Epithelial cell of esophagus (primary cell): ENCODE measurements around the gene RALGAPA2.
A peak's percentile ranks its signal among the peaks of the same experiment; 100 is the strongest.

Experiments used
- DNase-seq: peaks from one replicate; pipeline ENCODE4 v3.0.0; 2010; ENCODE audit warnings: low read depth
- H3K4me3 ChIP-seq: 2 replicates; pipeline ENCODE4 v1.5.1; 2011; ENCODE audit warnings: mild to moderate bottlenecking, low read length, control low read depth
- CTCF ChIP-seq: IDR thresholded peaks from 2 replicates; pipeline ENCODE4 v1.5.1; 2011; ENCODE audit warnings: low read depth, mild to moderate bottlenecking, low read length, control low read depth, inconsistent platforms; ENCODE audit not compliant: insufficient read depth; ENCODE audit errors: missing control alignments

RALGAPA2 gene

GRCh38 chr20:20528861-20529260, 183.6 kb downstream of the RALGAPA2 start:
- DNase-seq: no peak
- no peak for TF ChIP-seq CTCF
- H3K4me3 ChIP-seq: no peak overlapping the region

DNA sequence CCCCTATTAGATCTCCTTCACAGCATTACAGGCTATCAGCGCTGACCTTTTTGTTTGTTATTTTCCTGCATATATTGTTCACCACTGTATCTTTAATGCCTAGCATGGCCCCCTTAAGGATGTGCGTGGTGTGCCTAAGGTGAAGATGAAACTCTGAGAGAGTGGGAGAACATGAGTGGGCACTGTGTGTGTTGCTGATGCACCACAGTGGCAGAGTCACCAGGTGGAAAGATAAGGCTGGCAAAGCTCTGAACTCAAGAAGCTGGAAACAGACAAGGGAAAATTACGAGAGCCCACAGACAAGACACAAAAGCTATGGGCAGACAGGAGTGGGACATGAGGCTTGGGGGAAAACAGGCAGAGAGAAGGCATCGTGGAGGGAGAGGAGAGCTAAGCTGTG, 184.8 kb downstream of the RALGAPA2 start:
- TF ChIP-seq CTCF: no peak
- no peak for DNase-seq
- H3K4me3 ChIP-seq: no peak overlapping the region

- no peak for DNase-seq
- TF ChIP-seq CTCF: no peak
- H3K4me3 ChIP-seq: no peak overlapping the region
Measured at GRCh38 chr20:20525756-20526155, 186.7 kb downstream of the RALGAPA2 start.

- DNase-seq: no peak
- H3K4me3 ChIP-seq: no peak overlapping the region
- no peak for TF ChIP-seq CTCF
Measured at GRCh38 chr20:20525214-20525613, 187.2 kb downstream of the RALGAPA2 start.

DNA sequence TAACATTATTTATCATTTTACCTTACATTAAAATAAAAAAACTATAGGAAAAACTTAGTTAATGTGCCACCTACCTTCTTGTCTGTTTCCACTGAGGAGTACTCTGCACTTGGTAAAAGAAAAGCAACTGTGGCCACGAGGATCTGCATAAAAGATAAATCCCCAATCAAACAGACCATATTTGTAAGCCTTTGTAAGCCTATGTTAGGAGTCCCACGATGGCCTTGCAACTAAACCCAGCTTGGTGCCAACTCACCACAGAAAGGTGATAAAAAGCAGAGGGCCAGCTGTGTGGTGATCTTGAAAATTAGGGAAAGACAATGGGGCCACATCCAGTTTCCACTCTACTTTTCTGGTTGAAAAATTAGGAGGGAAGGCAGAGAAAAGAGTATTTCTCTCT, 187.7 kb downstream of the RALGAPA2 start:
- no peak for TF ChIP-seq CTCF
- H3K4me3 ChIP-seq: no peak overlapping the region
- DNase-seq: no peak

- DNase-seq: no peak
- TF ChIP-seq CTCF: no peak
- H3K4me3 ChIP-seq: no peak overlapping the region
Measured at GRCh38 chr20:20521736-20522135, 190.7 kb downstream of the RALGAPA2 start.

DNA sequence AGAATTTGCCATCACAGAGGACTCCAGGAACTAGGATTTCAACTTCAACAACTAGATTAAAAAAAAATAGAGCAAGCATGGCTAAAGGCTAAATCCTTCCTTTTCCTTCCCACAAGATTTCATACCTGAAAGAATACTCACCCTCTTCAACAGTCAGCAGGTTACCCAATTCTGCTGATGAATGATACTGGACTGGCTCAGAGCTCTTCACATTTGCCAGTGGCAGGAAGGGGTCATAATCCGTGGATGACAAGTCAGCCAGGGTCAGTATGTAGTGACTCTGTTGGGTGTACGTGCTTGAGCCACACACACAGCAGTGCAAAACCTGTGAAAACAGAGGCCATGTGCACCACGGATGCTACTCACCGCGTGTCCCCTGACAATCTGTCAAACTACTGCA, 191.7 kb downstream of the RALGAPA2 start:
- no peak overlapping the region for H3K4me3 ChIP-seq
- DNase-seq: peak; percentile 94
- TF ChIP-seq CTCF: no peak
